A549 (cell line): ENCODE data around the gene MTRF1L. TPM values are rescaled to one million over a fixed set of nuclear protein-coding genes. Genes with fewer than 3 reads are reported as not detected.
A peak's percentile ranks its signal among the peaks of the same experiment; 100 is the strongest.

Experiments used
- ATAC-seq, 2 experiments: fragments of 200-7000 bp in 1 of 2; fragments of >200 bp in 1 of 2; cut with Nextera tagmentation in 1 of 2; cut with Tn5 transposase in 1 of 2; 3 replicates each; pipeline versions ENCODE4 v1.8.0 to v1.9.1; 2018 to 2020; ENCODE audit warnings: mild to moderate bottlenecking in 1 of 2, moderate library complexity in 1 of 2
- CTCF ChIA-PET: fragments of 300-600 bp; sonication (Branson Sonifier 250); formaldehyde crosslinking; extraction: SDS; loops from one replicate; lab custom pipeline; 2021; ENCODE audit warnings: antibody characterized with exemption, inconsistent platforms; lab: Yijun Ruan, JAX
- POLR2A ChIA-PET: fragments of 350-600 bp; formaldehyde crosslinking; extraction: SDS; loops from one replicate; lab custom pipeline; 2021; ENCODE audit warnings: antibody characterized with exemption, inconsistent platforms; lab: Yijun Ruan, JAX
- DNase-seq, 2 experiments: peaks; one replicate each; pipeline versions ENCODE4 v3.0.0 to v3.0.0-alpha.2; 2011 to 2016; ENCODE audit warnings: low read depth in 1 of 2, low spot score in 1 of 2
- FAIRE-seq: peaks from 2 replicates; lab custom pipeline; 2011; peaks lifted over from hg19 to GRCh38; lab: Jason Lieb, UNC
- H3K27ac ChIP-seq, 2 experiments: fragments of >200 bp; sonication (Bioruptor Twin); formaldehyde crosslinking; 3 replicates each; pipeline ENCODE4 v1.5.1; 2016 to 2017
- H3K4me1 ChIP-seq: fragments of >200 bp; sonication (Bioruptor Twin); formaldehyde crosslinking; 3 replicates; pipeline ENCODE4 v1.6.1; 2016
- H3K4me2 ChIP-seq: fragments of >200 bp; sonication (Bioruptor Twin); formaldehyde crosslinking; 3 replicates; pipeline ENCODE4 v1.6.1; 2016
- H3K4me3 ChIP-seq: fragments of >200 bp; sonication (Bioruptor Twin); formaldehyde crosslinking; 3 replicates; pipeline ENCODE4 v1.5.1; 2016
- H3K9me3 ChIP-seq: fragments of >200 bp; sonication (Bioruptor Twin); formaldehyde crosslinking; 3 replicates; pipeline ENCODE4 v1.6.1; 2016
- ATOH8 ChIP-seq: fragments of 250-450 bp; sonication (Bioruptor Pico); IDR thresholded peaks from 2 replicates; pipeline ENCODE4 v1.5.0; 2020; ENCODE audit warnings: low read depth, mild to moderate bottlenecking, moderate library complexity
- BCL3 ChIP-seq: fragments of >200 bp; sonication (Bioruptor Twin); formaldehyde crosslinking; IDR thresholded peaks from 3 replicates; pipeline ENCODE4 v1.6.1; 2016
- CBX2 ChIP-seq: fragments of 200-600 bp; sonication (generic); IDR thresholded peaks from 2 replicates; pipeline ENCODE4 v1.6.1; 2016; ENCODE audit warnings: low read depth, mild to moderate bottlenecking, borderline replicate concordance
- CHD2 ChIP-seq: fragments of 150-350 bp; IDR thresholded peaks from 2 replicates; pipeline ENCODE4 v1.6.1; 2014; ENCODE audit warnings: low read length; ENCODE audit not compliant: partially characterized antibody
- E2F6 ChIP-seq: IDR thresholded peaks from 2 replicates; pipeline ENCODE4 v1.6.1; 2012; ENCODE audit warnings: low read depth, borderline replicate concordance
- FOSB ChIP-seq: fragments of 250-450 bp; sonication (Bioruptor Pico); IDR thresholded peaks from 2 replicates; pipeline ENCODE4 v1.5.0; 2020; ENCODE audit warnings: mild to moderate bottlenecking, moderate library complexity
- FOSL2 ChIP-seq, 2 experiments: fragments of 450-650 bp in 1 of 2; fragments of >200 bp in 1 of 2; sonication (Bioruptor Twin) in 1 of 2; formaldehyde crosslinking; IDR thresholded peaks; 2 replicates each; pipeline versions ENCODE4 v1.5.0 to v1.6.1; 2016 to 2020; ENCODE audit warnings: mild to moderate bottlenecking in 1 of 2, moderate library complexity in 1 of 2
- FOXS1 ChIP-seq: fragments of 250-450 bp; sonication (Bioruptor Pico); IDR thresholded peaks from 2 replicates; pipeline ENCODE4 v1.5.0; 2020; ENCODE audit warnings: mild to moderate bottlenecking, moderate library complexity
- GATA3 ChIP-seq: IDR thresholded peaks from 2 replicates; pipeline ENCODE4 v1.6.1; 2012; ENCODE audit warnings: borderline replicate concordance
- HOXA7 ChIP-seq: fragments of 250-450 bp; sonication (Bioruptor Pico); IDR thresholded peaks from 2 replicates; pipeline ENCODE4 v1.5.0; 2020; ENCODE audit warnings: mild to moderate bottlenecking, moderate library complexity
- JUN ChIP-seq, 2 experiments: fragments of >200 bp; sonication (Bioruptor Twin); formaldehyde crosslinking; IDR thresholded peaks; 2 replicates in 1 of 2; 3 replicates in 1 of 2; pipeline ENCODE4 v1.6.1; 2016 to 2017
- JUNB ChIP-seq: fragments of >200 bp; sonication (Bioruptor Twin); formaldehyde crosslinking; IDR thresholded peaks from 2 replicates; pipeline ENCODE4 v1.6.1; 2016
- KDM1A ChIP-seq: fragments of 200-600 bp; sonication (generic); IDR thresholded peaks from 2 replicates; pipeline ENCODE4 v1.6.1; 2016; ENCODE audit warnings: low read depth, mild to moderate bottlenecking
- MAFK ChIP-seq: fragments of 450-650 bp; IDR thresholded peaks from 2 replicates; pipeline ENCODE4 v1.6.1; 2014; ENCODE audit not compliant: partially characterized antibody
- MAX ChIP-seq: IDR thresholded peaks from 2 replicates; pipeline ENCODE4 v1.6.1; 2012
- NFE2L2 ChIP-seq: fragments of 150-350 bp; conservative IDR thresholded peaks from 2 replicates; pipeline ENCODE4 v1.6.1; 2014; ENCODE audit warnings: low read length
- NPAS2 ChIP-seq: fragments of 250-450 bp; sonication (Bioruptor Pico); IDR thresholded peaks from 2 replicates; pipeline ENCODE4 v1.8.0; 2022; ENCODE audit warnings: mild to moderate bottlenecking, moderate library complexity, borderline replicate concordance
- NR3C1 ChIP-seq: fragments of >200 bp; sonication (Bioruptor Twin); formaldehyde crosslinking; IDR thresholded peaks from 3 replicates; pipeline ENCODE4 v1.6.1; 2017
- RAD21 ChIP-seq, 2 experiments: fragments of >200 bp in 1 of 2; sonication (Bioruptor Twin) in 1 of 2; formaldehyde crosslinking in 1 of 2; IDR thresholded peaks in 1 of 2; conservative IDR thresholded peaks in 1 of 2; 2 replicates in 1 of 2; 3 replicates in 1 of 2; pipeline ENCODE4 v1.6.1; 2012 to 2018; ENCODE audit warnings: inconsistent platforms in 1 of 2
- REST ChIP-seq: fragments of 200-600 bp; sonication (generic); IDR thresholded peaks from 2 replicates; pipeline ENCODE4 v1.6.1; 2016; ENCODE audit warnings: antibody characterized with exemption, mild to moderate bottlenecking, moderate library complexity
- RFX5 ChIP-seq: fragments of 450-650 bp; IDR thresholded peaks from 2 replicates; pipeline ENCODE4 v1.7.1; 2014; ENCODE audit warnings: antibody characterized with exemption, mild to moderate bottlenecking, moderate library complexity
- SREBF2 ChIP-seq: fragments of 450-650 bp; IDR thresholded peaks from 2 replicates; pipeline ENCODE4 v1.6.1; 2014; ENCODE audit warnings: mild to moderate bottlenecking, moderate library complexity
- ZFP36 ChIP-seq: fragments of 450-650 bp; IDR thresholded peaks from 2 replicates; pipeline ENCODE4 v1.6.1; 2014; ENCODE audit warnings: borderline replicate concordance; ENCODE audit not compliant: partially characterized antibody
- ZNF302 ChIP-seq: fragments of 250-450 bp; sonication (Bioruptor Pico); IDR thresholded peaks from 2 replicates; pipeline ENCODE4 v1.9.0; 2021; ENCODE audit warnings: inconsistent platforms, mild to moderate bottlenecking, moderate library complexity
- WGBS: methylation state at CpG from one replicate; pipeline ENCODE4 v1.1.6; 2017; ENCODE audit errors: missing lambda C conversion rate; 5-methylcytosine and 5-hydroxymethylcytosine counted together
- polyA minus RNA-seq: library from RNA; depleted of rRNA, polyadenylated mRNA; stranded (reverse); fragments of >200 nt; gene quantifications from 2 replicates; pipeline ENCODE4 v1.2.3, GENCODE V29; 2011; rRNA and poly(A)+ RNA removed
- polyA plus RNA-seq, 4 experiments: library from polyadenylated mRNA; depleted of rRNA in 3 of 4; stranded (reverse); fragments of >200 nt; fragmentation: RNase III in 1 of 4; extraction: RNeasy Plus Mini Kit Qiagen cat#74134 plus additional on column Dnase treatment in 1 of 4; gene quantifications; 2 replicates in 3 of 4; 3 replicates in 1 of 4; pipeline ENCODE4 v1.2.3, GENCODE V29; 2011 to 2017

The MTRF1L gene
- polyA plus RNA-seq (2011; rRNA removed): 17.0 and 22.6 TPM in 2 replicates
- 4.7 and 5.2 TPM in 2 replicates for polyA plus RNA-seq (2012; cell fraction: cytosol; rRNA removed)
- polyA plus RNA-seq (2012; cell fraction: nucleus; rRNA removed): 2.7 and 4.2 TPM in 2 replicates
- 14.3 to 15.0 TPM (median 15.0 TPM) in 3 replicates for polyA plus RNA-seq (2017; fragmentation: RNase III; extraction: RNeasy Plus Mini Kit Qiagen cat#74134 plus additional on column Dnase treatment)
- polyA minus RNA-seq: 7.5 and 10.1 TPM in 2 replicates

GRCh38 chr6:153002613-153003365, at the start of gene MTRF1L:
TSS of gene MTRF1L (minus strand) at chr6:153002709. CDS start at chr6:153002685, 24 bp downstream.
- CTCF ChIA-PET: no interaction called here
- FAIRE-seq: no peak
- H3K9me3 ChIP-seq: no peaks in the 10 kb centered on the region
- H3K27ac ChIP-seq: peak within 1 kb of the TSS; percentile 84 to 88
- ATAC-seq: peak; percentile 98
- H3K4me3 ChIP-seq: peak within 1 kb of the TSS; percentile 77
- 1% methylated on average over 22 of the region's 52 CpGs for WGBS
- TF ChIP-seq RFX5: no peak
- peak; percentile 47 for TF ChIP-seq MAX
- peak; percentile 82 for TF ChIP-seq CHD2
- TF ChIP-seq MAFK: no peak
- no peak for TF ChIP-seq ZFP36
- TF ChIP-seq E2F6: no peak
- TF ChIP-seq KDM1A: no peak
- TF ChIP-seq JUN (IDR thresholded peaks at IDR 0.05): peak; percentile 56 to 57; a peak in 3 of 5 replicates
- TF ChIP-seq FOSL2 (IDR thresholded peaks at IDR 0.05): no peak
- TF ChIP-seq FOSL2 (CRISPR knock-in tag; IDR thresholded peaks at IDR 0.05): no peak
- TF ChIP-seq NPAS2: no peak
- no peak for TF ChIP-seq FOXS1 (CRISPR knock-in tag)
- TF ChIP-seq RAD21 (conservative IDR thresholded peaks at IDR 0.05 in 1 of 2, IDR thresholded peaks at IDR 0.05 in 1 of 2): no peak
- no peak for TF ChIP-seq JUNB
- no peak for TF ChIP-seq NFE2L2
- no peak for TF ChIP-seq NR3C1
- no peak for TF ChIP-seq SREBF2
- TF ChIP-seq HOXA7: no peak
- TF ChIP-seq BCL3: no peak
- TF ChIP-seq ATOH8: no peak
- TF ChIP-seq GATA3: peak; percentile 54; the same call in 1 of the 2 replicates
- TF ChIP-seq FOSB (CRISPR knock-in tag): no peak
- no peak for TF ChIP-seq ZNF302 (CRISPR knock-in tag)
- peak; percentile 72 for TF ChIP-seq REST
- TF ChIP-seq CBX2: no peak
- DNase-seq: peak; percentile 79 to 94
- peaks cover 27% of the 10 kb centered on the region; the same call in 2 of the 3 replicates for H3K4me1 ChIP-seq
- POLR2A ChIA-PET: interaction anchor here (2.3 kb wide), 1 partner anchor 20 kb away, joined by 11 read pairs; the partner anchor contains the start of gene FBXO5
- H3K4me2 ChIP-seq: peak within 1 kb of the TSS; percentile 87
